Esophagus (tissue), 2 donors: ENCODE results near the gene TXNL4A. TPM values are rescaled to one million over a fixed set of nuclear protein-coding genes. Genes with fewer than 3 reads are reported as not detected.
A peak's percentile ranks its signal among the peaks of the same experiment; 100 is the strongest.

Experiments used
- H3K27ac ChIP-seq, 2 donors: one replicate each; pipeline ENCODE4 v1.5.1; 2013; ENCODE audit warnings: low read depth in 2 of 2, mild to moderate bottlenecking in 2 of 2, inconsistent platforms in 1 of 2, low read length in 1 of 2, moderate library complexity in 1 of 2
- H3K27me3 ChIP-seq, 2 donors: one replicate each; pipeline ENCODE4 v1.6.1; 2013; ENCODE audit warnings: low read length in 2 of 2, control low read depth in 1 of 2, mild to moderate bottlenecking in 1 of 2; ENCODE audit not compliant: insufficient read depth in 2 of 2, control insufficient read depth in 1 of 2
- H3K36me3 ChIP-seq, 2 donors: one replicate each; pipeline ENCODE4 v1.6.1; 2013; ENCODE audit warnings: low read length in 1 of 2; ENCODE audit not compliant: control insufficient read depth in 2 of 2, insufficient read depth in 2 of 2
- H3K4me1 ChIP-seq, 2 donors: one replicate each; pipeline ENCODE4 v1.6.1; 2013; ENCODE audit warnings: low read length in 1 of 2; ENCODE audit not compliant: control insufficient read depth in 2 of 2, insufficient read depth in 2 of 2
- H3K4me3 ChIP-seq, 2 donors: one replicate each; pipeline ENCODE4 v1.5.1; 2013; ENCODE audit warnings: low read length in 2 of 2, mild to moderate bottlenecking in 2 of 2, low read depth in 1 of 2, moderate library complexity in 1 of 2
- H3K9me3 ChIP-seq, 2 donors: one replicate each; pipeline ENCODE4 v1.6.1; 2013; ENCODE audit warnings: mild to moderate bottlenecking in 2 of 2, low read depth in 1 of 2, low read length in 1 of 2, moderate library complexity in 1 of 2; ENCODE audit not compliant: control insufficient read depth in 2 of 2, insufficient read depth in 1 of 2
- WGBS, 2 donors: extraction: QIAGEN DNeasy Blood & Tissue Kit; methylation state at CpG; one replicate each; pipeline ENCODE4 v1.1.7; 2013; 5-methylcytosine and 5-hydroxymethylcytosine counted together
- polyA plus RNA-seq, 2 donors: library from polyadenylated mRNA; stranded (reverse); fragments of 200-250 nt; gene quantifications; one replicate each; pipeline ENCODE4 v1.2.3, GENCODE V29; 2013
- donor health status: healthy with polysubstance abuse.
- donor health status: Bipolar disorder and iron deficiency.

Gene TXNL4A
- polyA plus RNA-seq, 2 donors, result 65.2 to 66.7 TPM

GRCh38 chr18:79952996-79953559, 35.3 kb downstream of the TXNL4A start:
- Histone ChIP-seq H3K36me3 (no peaks in the 10 kb centered on the region), H3K4me1 (peaks cover 0 to 7% of the 10 kb centered on the region in 2 donors), H3K4me3 (peak overlapping the region; percentile 17 to 88), H3K9me3 (no peaks in the 10 kb centered on the region), H3K27ac (peak overlapping the region in 1 of 2 donors; percentile 34), H3K27me3 (no peaks in the 10 kb centered on the region)
- 88 to 90% methylated on average over 24 of the region's 24 CpGs for WGBS, 2 donors

GRCh38 chr18:79952456-79952995, 35.8 kb downstream of the TXNL4A start:
- no peaks in the 10 kb centered on the region for H3K27me3 ChIP-seq
- H3K27ac ChIP-seq, result peak overlapping the region; percentile 34 to 37
- H3K9me3 ChIP-seq, result no peaks in the 10 kb centered on the region
- 35 to 38% methylated on average over 35 to 43 of the region's 43 CpGs for WGBS, 2 donors
- H3K36me3 ChIP-seq, result no peaks in the 10 kb centered on the region
- H3K4me3 ChIP-seq, result peak overlapping the region; percentile 69 to 88
- H3K4me1 ChIP-seq, result peaks cover 0 to 7% of the 10 kb centered on the region in 2 donors

- peak within 1 kb of the TSS; percentile 73 to 88 for H3K4me3 ChIP-seq
- no peaks in the 10 kb centered on the region for H3K36me3 ChIP-seq
- peak within 1 kb of the TSS; percentile 75 to 81 for H3K27ac ChIP-seq
- peaks cover 0 to 7% of the 10 kb centered on the region in 2 donors for H3K4me1 ChIP-seq
- H3K27me3 ChIP-seq, result no peaks in the 10 kb centered on the region
- no peaks in the 10 kb centered on the region for H3K9me3 ChIP-seq
- 1% methylated on average over 94 to 126 of the region's 126 CpGs for WGBS, 2 donors
These were observed 36.6 kb downstream of the TXNL4A start, which contains the start of gene SLC66A2 for GRCh38 chr18:79951545-79952455. Gene SLC66A2 (minus strand): TSS chr18:79951653. CDS start chr18:79950926, 727 bp downstream.

DNA sequence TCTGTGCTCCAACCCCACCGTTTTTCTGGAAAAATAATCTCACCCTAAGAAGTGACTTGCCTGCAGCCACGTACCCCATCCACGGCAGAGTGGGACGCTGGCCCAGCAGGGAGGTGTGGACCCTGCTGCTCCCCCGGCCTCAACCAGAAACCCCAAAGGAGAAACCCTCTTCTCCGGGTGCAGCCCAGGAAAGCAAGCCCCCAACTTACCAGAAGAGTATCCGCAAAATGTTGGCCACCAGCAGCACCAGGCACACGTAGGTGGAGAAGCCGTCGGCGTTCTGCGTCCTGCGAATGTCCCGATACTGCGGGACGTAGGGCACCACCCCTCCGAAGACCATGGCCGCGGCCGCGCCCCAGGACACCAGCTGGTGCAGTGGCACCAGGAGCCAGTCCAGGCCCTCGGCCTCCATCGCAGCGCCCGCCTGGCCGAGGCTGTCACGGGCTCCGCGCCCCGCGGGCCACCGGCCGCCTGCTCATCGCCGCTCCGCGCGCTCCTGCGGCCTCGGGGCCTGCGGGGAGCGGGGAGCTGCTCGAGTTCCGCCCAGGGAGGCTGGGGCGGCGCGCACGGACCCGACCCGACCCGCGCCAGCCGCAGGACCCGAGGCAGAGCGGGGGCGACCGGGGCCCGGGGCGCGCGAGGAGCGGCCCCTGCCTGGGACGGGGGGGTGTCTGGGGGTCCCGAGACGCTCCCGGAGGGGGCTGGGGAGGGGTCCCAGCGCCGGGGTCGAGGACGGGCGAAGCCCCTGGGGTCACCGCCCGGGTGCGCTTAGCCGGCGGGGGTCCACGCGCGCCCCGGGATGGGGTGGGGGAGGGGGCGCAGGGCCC, 37.6 kb downstream of the TXNL4A start:
- Histone ChIP-seq H3K36me3 (peaks cover 0 to under 1% of the 10 kb centered on the region in 2 donors), H3K4me1 (peaks cover 0 to 7% of the 10 kb centered on the region in 2 donors), H3K9me3 (no peaks in the 10 kb centered on the region), H3K4me3 (peak overlapping the region; percentile 73 to 88), H3K27me3 (no peaks in the 10 kb centered on the region), H3K27ac (peak overlapping the region; percentile 75 to 81)
- WGBS, 2 donors, result 2 to 5% methylated on average over 44 to 81 of the region's 81 CpGs

- H3K9me3 ChIP-seq, result no peaks in the 10 kb centered on the region
- H3K4me1 ChIP-seq, result peaks cover 6 to 13% of the 10 kb centered on the region in 2 donors
- peak overlapping the region; percentile 73 to 88 for H3K4me3 ChIP-seq
- peak overlapping the region; percentile 75 to 81 for H3K27ac ChIP-seq
- H3K27me3 ChIP-seq, result no peaks in the 10 kb centered on the region
- 58 to 59% methylated on average over 12 of the region's 12 CpGs for WGBS, 2 donors
- peaks cover 0 to 6% of the 10 kb centered on the region in 2 donors for H3K36me3 ChIP-seq
These were observed 38.5 kb downstream of the TXNL4A start for GRCh38 chr18:79949697-79950487.

GRCh38 chr18:79948719-79949411, 39.5 kb downstream of the TXNL4A start:
- 90 to 93% methylated on average over 23 of the region's 23 CpGs for WGBS, 2 donors
- Histone ChIP-seq H3K36me3 (peaks cover 0 to 6% of the 10 kb centered on the region in 2 donors), H3K4me3 (no peak overlapping the region), H3K9me3 (no peaks in the 10 kb centered on the region), H3K27ac (no peak overlapping the region), H3K4me1 (peaks cover 6 to 20% of the 10 kb centered on the region in 2 donors), H3K27me3 (no peaks in the 10 kb centered on the region)

DNA sequence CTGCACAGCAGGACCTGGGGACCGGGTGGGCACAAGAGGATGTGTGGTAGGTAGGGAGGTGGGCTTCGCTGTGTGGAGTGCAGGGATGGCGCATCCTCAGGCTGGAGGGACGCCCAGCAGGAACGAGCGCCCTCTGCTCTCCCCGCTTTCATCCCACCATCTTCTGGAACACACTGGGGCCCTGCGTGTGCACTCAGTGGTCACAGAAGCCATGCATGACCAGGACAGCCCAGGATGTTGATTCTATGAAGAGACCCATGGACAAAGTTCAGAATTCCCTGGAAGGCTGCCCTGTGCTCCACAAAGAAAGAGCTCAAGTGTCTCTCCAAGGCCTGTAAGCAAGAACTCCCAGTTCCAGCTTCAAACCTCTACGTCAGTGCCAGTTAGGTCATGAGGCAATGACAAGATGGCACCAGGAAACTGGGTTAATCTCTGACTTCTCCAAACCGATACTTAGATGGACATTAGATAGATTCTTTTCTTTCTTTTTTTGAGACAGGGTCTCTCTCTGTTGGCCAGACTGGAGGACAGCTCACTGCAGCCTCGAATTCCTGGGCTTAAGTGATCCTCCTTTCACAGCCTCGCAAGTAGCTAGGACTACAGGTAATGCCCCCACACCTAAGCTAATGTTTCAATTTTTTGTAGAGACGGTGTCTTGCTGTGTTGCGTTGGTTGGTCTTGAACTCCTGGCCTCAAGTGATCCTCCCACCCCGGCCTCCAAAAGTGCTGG, 40.3 kb downstream of the TXNL4A start:
- Histone ChIP-seq H3K4me1 (peaks cover 6 to 27% of the 10 kb centered on the region in 2 donors), H3K27me3 (no peaks in the 10 kb centered on the region), H3K27ac (no peak overlapping the region), H3K4me3 (no peak overlapping the region), H3K9me3 (no peaks in the 10 kb centered on the region), H3K36me3 (peaks cover 0 to 14% of the 10 kb centered on the region in 2 donors)
- 87 to 90% methylated on average over 15 of the region's 15 CpGs for WGBS, 2 donors
